Measurements from ENCODE around the gene MYBPC3.

Gene MYBPC3

DNA sequence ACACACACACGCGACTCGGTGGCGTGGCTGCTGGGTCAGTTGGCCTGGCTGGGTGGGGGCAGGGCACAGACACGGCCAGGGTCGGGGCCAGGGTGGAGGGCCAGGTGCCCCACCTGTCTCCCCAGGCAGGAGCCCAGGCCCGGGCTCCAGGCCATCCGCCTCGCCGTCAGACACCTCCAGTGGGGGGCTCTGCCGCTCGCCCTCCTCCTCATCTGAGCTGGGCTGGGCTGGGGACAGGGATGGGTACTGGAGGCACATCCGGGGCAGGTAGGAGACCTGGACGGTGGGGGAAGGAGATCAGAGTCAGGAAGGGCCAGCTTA lies 6.2 kb upstream of the MYBPC3 start:
- TF ChIP-seq, protein P1, sequence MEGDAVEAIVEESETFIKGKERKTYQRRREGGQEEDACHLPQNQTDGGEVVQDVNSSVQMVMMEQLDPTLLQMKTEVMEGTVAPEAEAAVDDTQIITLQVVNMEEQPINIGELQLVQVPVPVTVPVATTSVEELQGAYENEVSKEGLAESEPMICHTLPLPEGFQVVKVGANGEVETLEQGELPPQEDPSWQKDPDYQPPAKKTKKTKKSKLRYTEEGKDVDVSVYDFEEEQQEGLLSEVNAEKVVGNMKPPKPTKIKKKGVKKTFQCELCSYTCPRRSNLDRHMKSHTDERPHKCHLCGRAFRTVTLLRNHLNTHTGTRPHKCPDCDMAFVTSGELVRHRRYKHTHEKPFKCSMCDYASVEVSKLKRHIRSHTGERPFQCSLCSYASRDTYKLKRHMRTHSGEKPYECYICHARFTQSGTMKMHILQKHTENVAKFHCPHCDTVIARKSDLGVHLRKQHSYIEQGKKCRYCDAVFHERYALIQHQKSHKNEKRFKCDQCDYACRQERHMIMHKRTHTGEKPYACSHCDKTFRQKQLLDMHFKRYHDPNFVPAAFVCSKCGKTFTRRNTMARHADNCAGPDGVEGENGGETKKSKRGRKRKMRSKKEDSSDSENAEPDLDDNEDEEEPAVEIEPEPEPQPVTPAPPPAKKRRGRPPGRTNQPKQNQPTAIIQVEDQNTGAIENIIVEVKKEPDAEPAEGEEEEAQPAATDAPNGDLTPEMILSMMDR (IDR thresholded peaks at IDR 0.05; ENCODE audit: low read length, missing control alignments): no peak
- DNase-seq (ENCODE audit: low read depth): no peak
- H3K4me3 ChIP-seq (replicated peaks; ENCODE audit: low read depth, low read length): no peak overlapping the region

DNA sequence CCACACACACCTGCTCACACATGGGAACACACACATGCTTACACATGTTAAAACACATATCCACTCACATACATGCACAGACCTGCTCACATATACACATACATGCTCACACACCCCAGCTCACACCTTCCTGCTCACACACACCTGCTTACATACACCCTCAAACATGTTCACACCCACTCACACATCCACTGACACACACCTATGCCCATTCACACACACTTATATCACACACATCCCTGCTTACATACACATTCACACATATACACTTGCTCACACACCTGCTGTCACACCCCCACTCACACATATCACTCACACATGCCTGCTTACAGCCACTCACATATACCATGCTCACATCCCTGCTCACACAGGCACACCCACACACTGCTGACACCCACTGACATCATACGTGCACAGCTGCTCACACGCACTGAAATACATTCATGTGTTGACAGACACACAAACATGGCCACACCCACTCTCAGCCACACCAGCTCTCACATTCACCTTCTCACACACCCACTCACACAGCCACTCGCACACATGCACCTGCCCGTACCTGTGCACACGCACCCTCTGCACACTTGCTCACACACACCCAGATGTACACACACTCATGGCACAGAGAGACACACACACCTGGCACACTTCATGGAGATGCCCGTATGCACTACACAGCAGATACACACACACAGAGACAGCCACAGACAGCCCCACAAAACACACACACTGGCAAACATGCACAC lies 5.7 kb upstream of the MYBPC3 start:
- H3K4me3 ChIP-seq (replicated peaks; ENCODE audit: low read depth, low read length): no peak overlapping the region
- TF ChIP-seq, protein P1 (IDR thresholded peaks at IDR 0.05; ENCODE audit: low read length, missing control alignments): no peak
- no peak for DNase-seq (ENCODE audit: low read depth)

DNA sequence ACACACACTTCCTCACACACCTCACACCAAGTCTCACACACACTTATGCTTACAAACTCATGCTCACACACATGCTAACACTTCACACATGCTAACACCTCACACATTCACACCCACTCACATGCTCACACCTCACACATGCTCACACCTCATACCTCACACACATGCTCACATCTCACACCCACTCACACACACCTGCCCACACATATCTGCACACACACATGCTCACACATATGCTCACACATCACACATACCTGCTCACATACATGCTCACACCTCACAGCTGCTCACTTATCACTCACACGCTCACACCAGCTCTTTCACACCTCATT lies 4.5 kb upstream of the MYBPC3 start:
- no peak for DNase-seq (ENCODE audit: low read depth)
- TF ChIP-seq, protein P1 (IDR thresholded peaks at IDR 0.05; ENCODE audit: low read length, missing control alignments): no peak
- no peak overlapping the region for H3K4me3 ChIP-seq (replicated peaks; ENCODE audit: low read depth, low read length)

DNA sequence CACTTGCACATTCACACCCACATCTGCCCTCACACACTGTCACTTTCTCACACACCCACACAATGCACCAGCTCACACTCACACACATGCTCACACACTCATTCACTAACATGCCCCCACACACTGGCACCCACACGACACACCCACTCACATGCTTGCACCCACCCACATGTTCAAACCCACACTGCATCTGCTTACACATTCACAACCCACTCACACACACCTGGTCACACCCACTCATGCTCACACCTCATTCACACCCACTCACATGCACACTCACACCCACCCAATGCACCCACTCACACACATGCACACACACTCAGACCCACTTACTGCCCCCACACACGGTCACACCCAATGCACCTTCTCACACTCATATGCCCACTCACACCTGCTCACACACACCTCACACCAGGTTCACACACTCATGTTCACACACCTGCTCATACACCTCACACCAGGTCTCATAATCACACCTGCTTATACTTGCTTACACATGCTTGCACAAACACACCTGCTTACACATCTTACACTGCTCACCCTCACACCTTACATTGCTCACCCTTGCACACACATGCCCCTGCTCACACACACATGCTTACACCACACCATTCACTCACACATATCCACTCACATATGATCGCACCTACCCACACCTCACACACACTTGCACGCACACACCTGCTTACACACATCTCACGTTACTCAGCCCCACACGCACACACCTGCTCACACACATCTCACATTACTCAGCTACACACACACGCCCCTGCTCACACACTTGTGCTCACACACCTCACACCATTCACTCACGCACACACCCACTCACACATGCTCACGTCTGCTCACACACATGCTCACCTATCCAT lies 3.9 kb upstream of the MYBPC3 start:
- DNase-seq (ENCODE audit: low read depth): no peak
- H3K4me3 ChIP-seq (replicated peaks; ENCODE audit: low read depth, low read length): no peak overlapping the region
- TF ChIP-seq, protein P1 (IDR thresholded peaks at IDR 0.05; ENCODE audit: low read length, missing control alignments): no peak

DNA sequence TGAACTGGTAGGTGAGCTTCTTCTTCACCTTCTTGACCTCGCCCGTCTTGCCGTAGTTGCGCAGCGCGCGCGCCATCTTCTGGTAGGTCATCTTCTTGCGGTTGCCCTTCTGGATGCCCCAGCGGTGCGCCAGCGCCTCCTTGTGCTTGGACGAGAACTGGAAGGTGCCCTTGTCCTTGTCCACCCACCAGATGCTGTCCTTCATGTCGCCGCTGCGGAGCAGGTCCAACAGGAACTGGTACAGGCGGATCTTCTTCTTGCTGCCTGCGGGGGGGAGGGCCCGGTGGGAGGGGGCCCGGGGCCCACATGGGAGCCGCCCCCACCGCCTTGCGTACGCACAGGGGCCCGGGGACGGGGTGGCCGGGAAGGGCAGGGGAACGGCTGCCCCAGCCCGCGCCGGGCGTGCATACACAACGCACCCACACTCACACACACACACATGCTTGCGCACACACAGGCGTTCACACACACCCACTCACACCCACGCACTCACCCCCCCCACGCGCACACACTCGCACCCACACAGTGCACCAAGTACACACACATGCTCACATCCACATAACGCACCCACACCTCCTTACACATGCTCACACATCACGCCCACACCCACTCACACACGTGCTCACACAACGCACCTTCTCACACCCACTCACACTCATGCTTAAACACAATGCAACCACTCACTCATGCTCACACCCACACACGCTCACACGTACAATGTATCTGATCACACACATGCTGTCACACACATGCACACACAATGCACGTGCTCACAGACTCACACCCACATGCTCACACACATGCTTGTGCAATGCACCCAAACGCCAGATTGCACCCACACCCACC lies 3.0 kb upstream of the MYBPC3 start:
- peak; percentile 94 for DNase-seq (ENCODE audit: low read depth)
- H3K4me3 ChIP-seq (replicated peaks; ENCODE audit: low read depth, low read length): peak overlapping the region; percentile 22
- TF ChIP-seq, protein P1 (IDR thresholded peaks at IDR 0.05; ENCODE audit: low read length, missing control alignments): peak; percentile 98

DNA sequence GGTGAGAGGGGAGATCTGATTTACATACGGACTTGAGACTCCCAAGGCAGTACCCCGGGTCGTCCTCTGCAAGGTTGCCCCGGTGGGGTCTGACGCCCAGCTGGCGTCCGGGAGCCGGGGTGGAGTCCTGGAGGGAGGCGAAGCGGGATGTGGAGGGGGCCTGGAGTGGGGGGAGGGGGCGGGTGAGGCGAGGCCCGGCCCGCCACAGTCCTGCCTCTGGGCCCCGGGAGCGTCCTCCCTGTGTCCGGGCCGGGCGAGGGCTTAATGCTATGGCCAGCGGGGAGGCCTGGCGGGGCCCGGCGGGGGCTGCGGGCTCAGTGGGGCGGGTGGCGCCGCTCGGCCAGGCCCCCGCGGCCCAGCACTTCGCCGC lies 2.4 kb upstream of the MYBPC3 start:
- TF ChIP-seq, protein P1 (IDR thresholded peaks at IDR 0.05; ENCODE audit: low read length, missing control alignments): no peak
- DNase-seq (ENCODE audit: low read depth): no peak
- H3K4me3 ChIP-seq (replicated peaks; ENCODE audit: low read depth, low read length): no peak overlapping the region
